HUDEP-2 (cell line): ENCODE measurements around the gene ANKS1A.
"Not testable (repeated sequence)": the region's sequence is repeated elsewhere in the genome, so short reads cannot be mapped to it uniquely, and the experiment has no call there.

ENCODE experiments used
- DNase-seq, 76 experiments: peaks; one replicate each; lab custom pipeline; 2025; ENCODE audit not compliant: unreplicated experiment in 76 of 76; lab: John Stamatoyannopoulos, UW

ANKS1A gene

DNA sequence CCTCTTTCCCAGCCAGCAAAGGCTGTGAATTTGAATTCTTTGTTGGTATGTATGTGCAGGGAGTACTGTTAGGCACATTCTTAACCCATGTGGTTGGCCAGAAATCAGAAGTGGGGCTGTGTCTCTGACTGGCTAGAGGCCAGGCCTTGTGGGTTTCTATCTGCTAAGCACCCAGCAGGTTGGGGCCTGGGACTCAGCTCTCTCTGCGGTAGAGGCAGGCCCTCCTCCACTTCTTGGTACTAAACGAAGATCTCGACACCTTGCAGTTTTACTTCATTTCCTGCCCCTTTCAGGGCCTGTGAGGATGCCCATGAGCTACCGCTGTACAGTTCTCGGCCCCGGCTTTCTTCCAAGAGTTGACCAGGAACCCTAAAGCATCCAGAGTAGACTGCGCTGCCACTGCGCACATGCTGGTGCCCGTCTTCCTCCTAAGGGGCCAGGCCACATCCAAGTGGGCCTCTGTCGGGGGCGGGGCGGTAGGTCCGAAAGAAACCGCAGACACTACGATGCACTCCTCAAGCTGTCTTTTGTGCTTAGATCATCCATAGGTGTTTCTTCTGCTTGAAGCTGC, 201.0 kb downstream of the ANKS1A start:
- peak in 45 of 76 experiments; percentile 7 to 75 (median 31) for DNase-seq

DNA sequence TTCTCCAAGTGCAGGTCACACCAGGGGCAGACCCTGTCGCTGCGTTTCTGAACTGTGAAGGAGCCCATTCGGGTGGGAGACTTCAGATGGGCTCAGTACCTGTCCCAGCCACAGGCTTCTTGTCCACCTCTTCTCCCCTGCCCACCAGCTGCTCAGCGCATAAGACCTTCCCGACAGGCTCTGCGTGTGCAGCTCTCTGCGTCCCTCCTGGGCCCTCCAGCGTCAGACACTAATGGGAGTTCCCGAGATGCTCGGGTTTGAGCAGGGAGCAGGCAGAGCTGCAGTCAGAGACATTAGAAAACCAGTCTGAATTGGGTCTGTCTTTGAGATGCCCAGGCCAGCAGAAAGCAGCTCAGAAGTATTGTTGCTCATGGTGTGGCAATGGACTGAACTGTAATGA, 201.7 kb downstream of the ANKS1A start:
- DNase-seq, result no peak

DNA sequence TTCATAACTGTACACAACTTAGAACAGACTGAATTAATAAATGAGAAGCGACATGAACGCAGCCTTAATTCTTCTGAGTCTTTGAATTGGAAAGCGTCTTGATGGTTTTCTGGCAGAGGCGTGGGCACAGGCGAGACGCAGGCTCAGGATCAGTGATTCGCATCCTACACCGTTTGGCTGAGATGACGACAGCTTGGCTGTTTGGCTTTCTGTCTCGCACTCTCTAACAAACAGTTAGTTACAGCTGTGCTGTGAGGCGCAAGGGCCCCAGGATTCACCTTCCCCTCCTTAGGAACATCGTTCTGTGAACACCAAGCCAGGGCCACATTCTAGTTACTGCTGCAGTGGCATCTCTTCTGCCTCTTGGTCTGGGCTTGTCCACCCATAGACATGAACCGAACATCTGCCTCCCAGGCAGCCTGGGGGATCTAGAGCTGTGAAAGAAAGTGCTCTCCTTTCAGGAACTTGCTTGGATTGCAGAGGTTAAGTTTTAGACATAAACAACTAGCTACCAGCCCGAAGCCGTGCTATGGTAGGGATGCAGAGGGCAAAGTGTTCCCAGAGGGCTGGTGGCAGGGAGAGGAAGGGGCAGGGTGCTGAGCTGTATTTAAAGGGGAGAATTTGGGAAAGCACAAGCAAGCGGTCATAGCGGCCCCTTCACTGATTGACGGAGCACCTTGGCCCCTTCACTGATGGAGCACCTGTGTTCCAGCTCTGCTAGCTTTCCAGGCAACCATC, 202.5 kb downstream of the ANKS1A start:
- DNase-seq, result no peak

DNA sequence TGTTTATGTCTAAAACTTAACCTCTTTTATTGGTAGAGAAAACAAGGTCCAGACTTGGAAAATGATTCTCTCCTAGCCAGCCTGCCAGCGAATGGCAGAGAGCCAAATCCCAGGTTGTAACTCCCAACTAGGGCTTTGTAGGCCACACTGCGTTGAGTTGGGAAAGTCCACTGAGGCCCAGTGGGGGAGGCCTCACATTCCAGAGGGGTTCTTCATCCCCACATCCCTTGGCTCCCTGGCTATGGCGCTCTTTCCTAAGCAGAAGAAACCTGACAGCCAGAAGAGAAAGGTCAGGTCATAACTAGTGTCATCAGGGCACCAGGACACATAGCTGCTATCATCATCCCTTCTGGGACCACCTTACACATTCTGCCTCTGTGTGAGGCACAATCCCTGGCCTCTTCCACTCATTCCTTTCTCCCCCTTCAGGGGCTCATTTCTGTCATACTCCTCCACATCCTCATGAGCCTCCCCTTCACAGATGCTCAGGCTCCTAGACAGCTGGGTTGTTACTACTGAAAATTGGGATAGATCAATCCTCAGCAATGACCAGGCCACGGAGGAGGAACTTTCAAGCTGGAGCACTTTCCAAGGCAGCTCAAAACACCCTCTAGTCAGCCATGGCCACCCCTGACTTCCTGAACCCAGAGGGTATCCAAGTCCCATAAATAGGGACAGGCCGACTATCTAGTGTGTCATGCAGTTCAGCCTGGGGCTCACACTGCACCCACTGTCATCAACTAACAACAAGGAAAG, 203.5 kb downstream of the ANKS1A start:
- DNase-seq, result no peak

DNA sequence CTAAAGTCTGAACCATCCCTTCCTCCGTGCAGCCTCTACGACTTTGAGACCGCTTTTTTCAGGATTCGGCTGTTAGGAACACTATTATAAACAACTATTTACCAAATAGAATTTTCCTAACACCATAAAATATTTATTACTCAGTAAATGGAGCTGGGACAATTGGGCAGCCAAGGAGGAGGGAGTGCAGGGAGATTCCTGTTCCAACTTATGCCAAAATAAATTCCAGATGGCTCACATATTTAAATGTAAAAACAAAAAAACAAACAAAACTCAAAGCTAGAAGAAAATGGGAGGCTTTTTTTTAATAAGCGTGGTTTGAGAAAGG, 204.0 kb downstream of the ANKS1A start:
- no peak for DNase-seq

DNA sequence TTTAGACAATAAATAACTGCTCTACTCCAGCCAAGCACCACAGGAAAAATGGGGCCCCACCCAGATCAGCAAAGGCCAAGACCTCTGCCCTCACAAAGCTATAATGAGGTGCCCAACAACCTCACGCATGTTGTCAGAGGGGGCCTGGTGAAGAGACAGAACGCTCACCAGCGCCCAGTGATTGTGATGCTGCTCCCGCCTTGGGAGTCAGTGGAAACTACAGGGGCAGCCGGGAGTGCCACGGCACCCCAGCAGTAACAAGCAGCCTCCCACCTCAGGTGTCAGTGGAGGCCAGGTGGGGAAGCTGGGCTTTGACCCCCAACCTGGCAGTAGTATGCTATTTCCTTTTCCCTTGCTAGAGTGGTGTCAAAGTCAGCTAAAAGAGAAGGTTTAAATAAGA, 204.7 kb downstream of the ANKS1A start:
- no peak for DNase-seq

DNA sequence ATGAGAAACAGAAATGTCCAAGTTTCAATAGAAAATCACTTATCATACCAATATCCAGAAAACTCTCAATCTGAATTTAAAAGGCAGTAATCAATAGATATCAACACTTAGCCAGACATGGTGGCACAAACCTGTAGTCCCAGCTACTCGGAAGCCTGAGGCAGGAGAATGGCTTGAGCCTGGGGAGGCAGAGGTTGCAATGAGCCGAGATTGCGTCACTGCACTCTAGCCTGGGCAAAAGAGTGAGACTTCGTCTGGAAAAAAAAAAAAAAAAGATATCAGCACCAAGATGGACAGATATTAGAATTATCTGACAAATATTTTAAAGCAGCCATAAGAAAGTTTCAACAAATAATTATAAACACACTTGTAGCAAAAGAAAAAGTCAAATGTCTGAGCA, 205.1 kb downstream of the ANKS1A start:
- DNase-seq, result no peak

DNA sequence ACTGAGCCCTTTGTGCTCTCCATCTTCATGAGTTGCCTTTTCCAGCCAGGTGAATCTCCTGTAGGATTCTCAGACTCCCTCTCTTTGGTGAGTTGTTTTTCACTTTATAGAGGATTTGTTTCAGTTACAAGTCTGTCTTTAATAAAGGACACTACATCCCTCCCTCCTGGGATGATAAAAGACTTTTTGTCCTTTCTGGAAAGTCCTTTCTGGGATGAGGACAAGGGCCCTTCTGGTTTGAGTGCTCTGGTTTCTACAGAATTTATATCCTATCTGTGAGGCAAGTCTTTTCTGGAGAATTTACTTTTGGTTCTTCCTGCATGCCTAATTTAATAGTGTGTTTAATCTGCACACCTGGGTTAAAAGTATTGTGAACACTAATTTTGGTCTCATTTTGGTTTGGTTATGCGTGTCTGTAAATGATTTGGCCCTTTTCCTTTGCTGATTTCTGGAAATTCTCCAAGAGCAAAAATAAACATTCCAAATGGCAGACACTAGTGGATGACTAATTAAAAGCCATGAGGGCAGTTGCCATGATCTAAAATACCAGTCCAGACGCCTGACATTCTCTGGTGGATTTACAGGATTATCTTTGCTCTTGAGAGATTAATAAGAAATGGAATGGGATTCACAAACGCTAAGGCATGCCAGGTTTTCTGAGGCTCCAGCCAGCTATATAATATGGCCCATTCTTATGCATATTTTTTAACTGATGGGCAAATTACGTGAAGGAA, 207.2 kb downstream of the ANKS1A start:
- DNase-seq, result no peak

DNA sequence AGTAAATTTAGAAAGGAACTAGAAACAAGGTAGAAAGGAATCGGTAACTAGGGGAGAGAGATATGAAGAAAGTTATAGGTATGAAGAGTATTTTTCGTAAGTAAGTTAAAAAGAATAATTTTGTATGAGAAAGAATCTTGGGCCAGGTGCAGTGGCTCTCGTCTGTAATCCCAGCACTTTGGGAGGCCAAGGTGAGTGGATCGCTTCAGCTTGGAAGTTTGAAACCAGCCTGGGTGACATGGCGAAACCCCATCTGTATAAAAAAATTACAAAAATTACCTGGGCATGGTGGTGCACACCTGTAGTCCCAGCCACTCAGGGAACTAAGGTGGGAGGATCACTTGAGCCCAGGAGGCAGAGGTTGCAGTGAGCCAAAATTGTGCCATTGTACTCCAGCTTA, 210.1 kb downstream of the ANKS1A start:
- no peak for DNase-seq

DNA sequence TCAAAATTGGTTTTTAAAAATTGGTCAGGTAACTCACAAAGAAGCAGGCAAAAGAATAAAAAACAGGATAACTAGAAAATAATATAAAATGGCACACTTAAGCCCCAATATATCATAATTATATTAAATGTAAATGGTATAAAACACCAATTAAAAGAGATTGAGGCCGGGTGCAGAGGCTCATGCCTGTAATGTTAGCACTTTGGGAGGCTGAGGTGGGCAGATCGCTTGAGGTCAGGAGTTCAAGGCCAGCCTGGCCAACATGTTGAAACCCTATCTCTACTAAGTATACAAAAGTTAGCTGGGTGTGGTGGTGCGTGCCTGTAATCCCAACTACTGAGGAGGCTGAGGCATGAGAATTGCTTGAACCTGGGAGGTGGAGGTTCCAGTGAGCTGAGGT, 216.0 kb downstream of the ANKS1A start:
- DNase-seq, result no peak

DNA sequence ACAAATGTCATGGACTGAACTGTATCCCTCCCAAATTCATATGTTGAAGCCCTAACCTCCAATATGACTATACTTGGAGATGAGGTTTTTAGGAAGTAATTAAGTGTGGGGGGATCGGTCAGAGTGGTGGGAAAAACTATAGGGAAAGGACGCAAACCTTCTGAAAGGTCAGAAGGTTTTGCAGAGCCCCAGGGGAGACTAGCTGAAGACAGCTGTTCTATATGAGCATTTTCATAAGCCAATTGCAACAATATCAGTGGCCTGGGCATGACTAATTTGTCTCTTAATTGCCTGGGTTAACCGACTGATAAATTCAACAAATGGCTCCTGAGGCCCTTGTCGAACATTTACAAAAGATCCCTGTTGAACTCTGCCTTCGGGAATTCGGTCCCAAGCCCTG, 217.0 kb downstream of the ANKS1A start:
- not testable (repeated sequence) for DNase-seq

DNA sequence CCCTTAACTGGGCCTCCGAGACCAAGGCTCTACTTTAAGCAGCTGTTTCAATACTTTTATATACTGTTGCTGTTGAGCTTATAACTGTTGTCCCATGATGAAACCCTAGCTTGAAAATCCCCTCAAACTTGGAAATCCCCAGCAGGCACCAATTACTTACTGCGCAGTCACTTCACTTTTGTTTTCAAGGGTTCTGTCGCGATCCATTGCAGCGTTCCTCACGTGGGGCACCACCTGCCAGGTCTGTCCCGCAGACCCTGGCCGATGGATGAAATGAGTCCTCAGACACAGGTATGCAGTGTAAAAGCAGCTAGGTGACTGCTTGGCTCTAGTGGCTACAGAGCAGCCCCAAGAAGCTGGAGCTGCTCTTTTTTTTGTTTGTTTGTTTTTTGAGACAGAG, 218.2 kb downstream of the ANKS1A start:
- not testable (repeated sequence) for DNase-seq

DNA sequence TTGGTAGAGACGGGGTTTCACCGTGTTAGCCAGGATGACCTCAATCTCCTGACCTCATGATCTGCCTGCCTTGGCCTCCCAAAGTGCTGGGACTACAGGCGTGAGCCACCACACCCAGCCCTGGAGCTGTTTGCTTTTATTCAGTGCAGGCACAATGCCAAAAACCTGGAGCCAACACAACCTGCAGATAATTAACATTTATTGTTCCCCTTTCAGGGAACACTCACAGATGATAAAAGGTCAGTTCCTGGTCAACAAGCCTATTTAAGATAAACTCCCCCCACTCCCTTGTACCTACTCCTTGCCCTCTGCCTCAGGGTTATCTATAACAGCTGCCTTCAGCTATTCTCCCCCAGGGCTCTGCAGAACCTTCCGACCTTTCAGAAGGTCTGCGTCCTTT, 218.7 kb downstream of the ANKS1A start:
- peak in 6 of 76 experiments; percentile 15 to 48 (median 26) for DNase-seq

DNA sequence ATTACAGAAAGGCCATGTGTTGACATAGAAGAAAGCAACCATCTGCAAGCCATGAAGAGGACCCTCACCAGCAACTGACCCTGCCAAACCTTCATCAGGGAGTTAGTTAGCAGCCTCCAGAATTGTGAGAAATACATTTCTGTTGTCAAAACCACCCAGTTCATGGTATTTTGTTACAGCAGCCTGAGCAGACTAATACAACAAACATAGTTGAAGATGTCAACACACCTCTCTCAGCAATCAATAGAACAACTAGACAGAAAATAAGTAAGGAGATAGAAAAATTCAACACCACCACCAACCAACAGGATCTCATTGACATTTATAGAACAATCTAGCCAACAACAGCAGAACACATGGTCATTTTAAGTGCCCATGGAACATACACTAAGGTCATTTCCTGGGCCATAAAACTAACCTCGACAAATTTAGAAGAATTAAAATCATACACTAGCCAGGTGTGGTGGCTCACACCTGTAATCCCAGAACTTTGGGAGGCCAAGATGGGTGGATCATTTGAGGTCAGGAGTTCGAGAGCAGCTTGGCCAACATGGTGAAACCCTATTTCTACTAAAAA, 219.3 kb downstream of the ANKS1A start:
- DNase-seq, result no peak

DNA sequence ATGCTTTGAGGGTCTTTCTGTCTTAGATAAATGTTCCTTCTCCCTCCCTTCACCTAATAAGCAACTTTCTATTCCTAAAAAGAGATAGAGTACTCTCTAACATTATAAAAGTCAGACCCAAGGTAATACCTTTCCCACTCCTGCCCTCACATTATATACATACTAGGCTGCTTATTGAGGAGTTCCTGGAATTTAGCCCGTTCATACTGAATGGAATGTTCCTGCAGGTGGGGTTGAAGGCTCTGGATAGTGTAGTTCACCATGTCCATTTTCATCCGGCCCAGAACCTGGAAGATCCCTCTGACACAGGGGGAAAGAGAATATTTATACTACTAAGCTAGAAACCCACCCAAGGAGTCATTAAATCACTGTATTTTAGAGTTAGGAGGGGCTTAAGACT, 231.7 kb downstream of the ANKS1A start:
- DNase-seq, result no peak

DNA sequence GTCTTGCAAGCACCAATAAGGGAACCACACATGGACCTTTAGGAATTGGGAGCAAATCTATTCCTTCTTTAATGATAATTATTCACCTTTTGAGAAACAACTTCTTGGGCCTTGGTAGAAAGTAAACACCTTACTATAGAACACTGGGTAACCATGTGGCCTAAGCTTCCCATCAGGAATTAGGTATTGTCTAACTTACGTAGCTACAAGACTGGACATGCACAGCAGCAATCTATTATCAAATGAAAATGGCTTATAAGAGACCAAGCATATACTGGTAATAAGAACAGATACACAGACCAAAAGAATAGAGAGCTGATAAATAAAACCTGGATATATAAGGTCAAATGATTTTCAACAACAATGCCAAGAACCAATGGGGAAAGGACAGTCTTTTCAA, 235.3 kb downstream of the ANKS1A start:
- DNase-seq, result no peak

DNA sequence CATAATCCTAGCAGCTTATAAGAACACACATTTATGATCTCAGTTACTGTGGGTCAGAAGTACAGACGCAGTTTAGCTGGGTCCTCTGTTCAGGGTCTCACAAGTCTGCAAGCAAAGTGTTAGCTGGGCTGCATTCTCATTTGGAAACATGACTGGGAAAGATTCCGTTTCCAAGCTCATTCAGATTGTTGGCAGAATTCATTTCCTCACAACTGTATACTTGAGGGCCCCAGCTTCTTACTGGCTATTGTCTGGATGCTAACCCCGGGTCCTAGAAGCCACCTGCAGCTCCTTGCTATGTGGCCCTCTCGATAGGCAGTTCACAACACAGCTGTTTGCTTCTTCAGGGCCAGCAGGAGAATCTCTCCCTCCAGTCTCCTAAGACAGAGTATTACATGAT, 239.0 kb downstream of the ANKS1A start:
- DNase-seq, result no peak

DNA sequence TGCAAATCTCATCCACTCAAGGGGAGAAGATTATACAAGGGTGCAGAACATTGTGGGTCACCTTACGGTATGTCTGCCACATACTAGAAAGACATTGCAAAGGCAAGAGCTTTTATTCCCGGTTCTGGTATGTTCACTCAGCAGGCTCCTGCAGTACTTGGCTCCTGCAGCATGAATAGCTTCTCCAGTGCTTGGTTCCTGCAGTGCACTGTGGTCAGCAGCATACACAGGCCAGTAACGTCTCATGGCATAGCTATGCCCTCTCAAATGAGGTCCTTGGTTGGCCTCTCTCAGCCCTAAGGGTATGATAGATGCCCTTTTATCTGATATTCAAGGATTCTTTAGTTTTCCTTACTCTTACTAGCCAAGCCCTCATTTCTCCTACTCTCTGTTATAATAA, 239.4 kb downstream of the ANKS1A start:
- DNase-seq, result no peak

DNA sequence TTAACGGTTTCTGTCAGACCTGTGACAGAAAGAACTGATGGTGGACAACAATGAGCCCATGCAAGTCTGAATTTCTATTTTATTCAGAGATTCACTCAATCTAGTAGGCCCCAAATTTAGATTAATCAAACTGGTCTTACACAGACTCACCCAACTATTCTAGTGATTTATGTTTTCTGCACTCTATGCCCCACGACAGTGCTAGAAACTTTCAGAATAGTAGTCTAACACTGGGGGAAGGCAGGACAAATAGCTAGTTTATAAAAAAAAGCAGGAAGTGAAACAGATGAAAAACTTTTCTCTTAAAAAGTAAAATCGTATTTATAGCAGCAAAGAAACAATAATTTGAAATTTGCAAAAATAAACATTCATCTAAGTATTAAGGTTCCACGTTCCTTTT, 247.1 kb downstream of the ANKS1A start:
- no peak for DNase-seq

DNA sequence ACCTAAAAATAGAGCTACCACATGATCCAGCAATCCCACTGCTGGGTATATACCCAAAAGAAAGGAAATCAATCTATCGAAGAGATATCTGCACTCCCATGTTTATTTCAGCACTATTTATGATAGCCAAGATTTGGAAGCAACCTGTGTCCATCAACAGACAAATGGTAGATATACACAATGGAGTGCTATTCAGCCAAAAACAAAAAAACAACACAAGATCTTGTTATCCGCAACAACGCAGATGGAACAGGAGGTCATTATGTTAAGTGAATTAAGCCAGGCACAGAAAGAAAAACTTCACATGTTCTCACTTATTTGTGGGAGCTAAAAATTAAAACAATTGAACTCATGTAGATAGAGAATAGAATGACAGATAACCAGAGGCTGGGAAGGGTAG, 249.1 kb downstream of the ANKS1A start:
- not testable (repeated sequence) for DNase-seq

DNA sequence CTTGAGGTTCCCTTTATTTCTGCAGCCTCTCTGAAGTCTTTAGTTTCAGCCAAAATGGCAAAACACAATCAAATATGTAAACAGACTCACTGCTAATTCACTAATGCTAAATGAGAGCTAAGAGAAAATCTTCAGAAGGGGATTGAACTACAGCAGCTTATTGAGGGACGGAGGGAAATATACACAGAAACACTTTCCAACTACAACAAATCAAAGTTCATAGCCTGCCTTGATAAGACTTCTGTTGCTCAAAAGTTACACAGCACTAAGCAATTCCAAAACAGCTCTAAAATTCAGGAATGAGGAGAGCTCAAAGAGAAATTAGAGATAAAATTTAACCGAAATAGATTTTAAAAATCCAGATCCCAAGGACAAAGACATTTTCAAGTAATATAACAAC, 250.4 kb downstream of the ANKS1A start:
- DNase-seq, result no peak
